CD8-positive, alpha-beta memory T cell (primary cell): ENCODE data around the gene ADM. TPM values are rescaled to one million over a fixed set of nuclear protein-coding genes. Genes with fewer than 3 reads are reported as not detected.
A peak's percentile ranks its signal among the peaks of the same experiment; 100 is the strongest.
"Not testable (repeated sequence)": the region's sequence is repeated elsewhere in the genome, so short reads cannot be mapped to it uniquely, and the experiment has no call there.

Experiments
- CTCF ChIA-PET: fragments of 350-600 bp; sonication (Branson Sonifier 250); formaldehyde crosslinking; loops from one replicate; lab custom pipeline; 2021; ENCODE audit warnings: antibody characterized with exemption; lab: Charles Lee
- POLR2A ChIA-PET: fragments of 350-600 bp; sonication (Branson Sonifier 250); formaldehyde crosslinking; loops from one replicate; lab custom pipeline; 2021; ENCODE audit warnings: antibody characterized with exemption; lab: Charles Lee
- DNase-seq, 5 donors: peaks; one replicate each; pipeline versions ENCODE4 v3.0.0 to v3.0.0-alpha.2; 2020 to 2022; ENCODE audit warnings: mixed read lengths in 1 of 5
- H3K27ac ChIP-seq: one replicate; pipeline ENCODE4 v1.7.0; 2013; ENCODE audit warnings: low read depth, mild to moderate bottlenecking, low read length, moderate library complexity
- H3K27me3 ChIP-seq: 2 replicates; pipeline ENCODE4 v1.7.0; 2013; ENCODE audit warnings: low read length, mild to moderate bottlenecking; ENCODE audit not compliant: insufficient read depth, poor library complexity, severe bottlenecking
- H3K36me3 ChIP-seq: 2 replicates; pipeline ENCODE4 v1.7.0; 2013; ENCODE audit warnings: mild to moderate bottlenecking, low read length, moderate library complexity; ENCODE audit not compliant: insufficient read depth
- H3K4me1 ChIP-seq: 2 replicates; pipeline ENCODE4 v1.7.0; 2013; ENCODE audit warnings: mild to moderate bottlenecking, low read length, moderate library complexity; ENCODE audit not compliant: insufficient read depth
- H3K4me3 ChIP-seq: 2 replicates; pipeline ENCODE4 v1.7.0; 2013; ENCODE audit warnings: mild to moderate bottlenecking, low read length
- H3K9me3 ChIP-seq: 2 replicates; pipeline ENCODE4 v1.7.0; 2013; ENCODE audit warnings: mild to moderate bottlenecking, low read length
- H3K27ac Mint-ChIP-seq, 8 donors: one replicate each; pipeline ENCODE4 v1.8.0; 2020 to 2021; ENCODE audit warnings: mixed read lengths in 8 of 8, mild to moderate bottlenecking in 6 of 8, inconsistent platforms in 3 of 8, moderate library complexity in 3 of 8
- H3K27me3 Mint-ChIP-seq, 2 donors: one replicate each; pipeline ENCODE4 v1.8.0; 2020 to 2021; ENCODE audit warnings: mixed read lengths in 2 of 2, mild to moderate bottlenecking in 1 of 2, moderate library complexity in 1 of 2
- H3K36me3 Mint-ChIP-seq, 3 donors: one replicate each; pipeline ENCODE4 v1.8.0; 2020 to 2021; ENCODE audit warnings: mixed read lengths in 3 of 3, inconsistent platforms in 1 of 3, mild to moderate bottlenecking in 1 of 3
- H3K4me1 Mint-ChIP-seq, 3 donors: one replicate each; pipeline ENCODE4 v1.8.0; 2020 to 2021; ENCODE audit warnings: mixed read lengths in 3 of 3, inconsistent platforms in 1 of 3, mild to moderate bottlenecking in 1 of 3
- H3K4me3 Mint-ChIP-seq, 7 donors: one replicate each; pipeline ENCODE4 v1.8.0; 2020 to 2021; ENCODE audit warnings: mixed read lengths in 7 of 7, mild to moderate bottlenecking in 6 of 7, moderate library complexity in 4 of 7, inconsistent platforms in 2 of 7
- H3K9me3 Mint-ChIP-seq, 5 donors: one replicate each; pipeline ENCODE4 v1.8.0; 2020 to 2022; ENCODE audit warnings: mixed read lengths in 5 of 5, mild to moderate bottlenecking in 3 of 5, moderate library complexity in 2 of 5, inconsistent platforms in 1 of 5
- polyA plus RNA-seq: library from polyadenylated mRNA; unstranded; fragments of 300-500 nt; fragmentation: Illumina TruSeq; gene quantifications from one replicate; pipeline ENCODE4 v1.2.3, GENCODE V29; 2021
- total RNA-seq, 2 experiments: library from RNA; stranded (reverse); gene quantifications; one replicate each; pipeline ENCODE4 v1.2.3, GENCODE V29; 2021

Gene ADM, protein sequence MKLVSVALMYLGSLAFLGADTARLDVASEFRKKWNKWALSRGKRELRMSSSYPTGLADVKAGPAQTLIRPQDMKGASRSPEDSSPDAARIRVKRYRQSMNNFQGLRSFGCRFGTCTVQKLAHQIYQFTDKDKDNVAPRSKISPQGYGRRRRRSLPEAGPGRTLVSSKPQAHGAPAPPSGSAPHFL
- total RNA-seq, result under 1 TPM; 0.24 to 0.64 TPM
- polyA plus RNA-seq, result 0.16 TPM

DNA sequence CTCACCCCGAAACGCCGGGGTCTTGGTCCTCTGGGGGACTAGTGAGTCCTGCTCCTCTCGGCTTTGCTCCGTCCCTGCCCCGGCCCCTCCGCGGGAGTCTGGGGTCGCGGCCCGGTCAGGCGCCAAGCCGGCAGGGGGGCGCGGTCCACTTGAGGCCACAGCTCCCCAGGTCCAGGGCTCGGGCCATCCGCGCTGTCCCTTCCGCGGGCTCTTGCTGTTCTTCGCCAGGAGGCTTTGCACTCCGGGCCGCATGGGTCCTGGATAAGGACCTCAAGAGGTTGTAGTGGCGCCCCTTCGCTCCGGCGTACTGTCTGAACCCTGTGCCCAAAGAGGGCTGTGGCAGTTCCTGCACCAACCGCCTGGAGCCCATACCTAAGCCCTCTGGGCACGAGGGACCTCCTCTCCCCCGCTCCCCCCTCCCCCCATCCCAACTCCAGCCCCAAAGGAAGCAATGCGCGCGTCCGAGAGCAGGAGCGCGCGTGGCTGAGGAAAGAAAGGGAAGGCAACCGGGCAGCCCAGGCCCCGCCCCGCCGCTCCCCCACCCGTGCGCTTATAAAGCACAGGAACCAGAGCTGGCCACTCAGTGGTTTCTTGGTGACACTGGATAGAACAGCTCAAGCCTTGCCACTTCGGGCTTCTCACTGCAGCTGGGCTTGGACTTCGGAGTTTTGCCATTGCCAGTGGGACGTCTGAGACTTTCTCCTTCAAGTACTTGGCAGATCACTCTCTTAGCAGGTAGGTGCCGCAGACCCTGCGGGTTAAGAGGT is at the start of gene ADM:
ADM (plus strand) TSS at position 579 of the 767 bp plus-strand sequence. CDS start 628 bp downstream, outside the sequence.
- H3K4me1 Mint-ChIP-seq, result peaks cover 38 to 57% (median 57%) of the 10 kb centered on the region in 3 donors
- peak within 1 kb of the TSS; percentile 97 to 100 (median 99) for H3K4me3 Mint-ChIP-seq
- H3K4me1 ChIP-seq, result peaks cover 53% of the 10 kb centered on the region
- peaks cover 30% of the 10 kb centered on the region for H3K27me3 ChIP-seq
- ChIA-PET POLR2A (interaction anchor here (1.3 to 1.7 kb wide), 4 partner anchors 7 to 844 kb away, joined by 3 to 6 read pairs (median 4); partner anchors contain the start of gene ZNF143), CTCF (interaction anchor here (0.6 to 7.2 kb wide), 10 partner anchors 13 to 545 kb away, joined by 3 to 61 read pairs (median 4); no protein-coding TSS in a partner anchor)
- H3K4me3 ChIP-seq, result peak within 1 kb of the TSS; percentile 93
- DNase-seq, result peak in 2 of 5 donors; percentile 33 to 63
- H3K36me3 Mint-ChIP-seq, result peaks cover 0 to 14% (median 0%) of the 10 kb centered on the region in 3 donors
- H3K9me3 Mint-ChIP-seq, result no peaks in the 10 kb centered on the region
- H3K27me3 Mint-ChIP-seq, result peaks cover 11 to 18% of the 10 kb centered on the region in 2 donors
- no peaks in the 10 kb centered on the region for H3K36me3 ChIP-seq
- H3K9me3 ChIP-seq, result no peaks in the 10 kb centered on the region
- H3K27ac Mint-ChIP-seq, result peak within 1 kb of the TSS; percentile 63 to 99 (median 96)
- no peak within 1 kb of the TSS for H3K27ac ChIP-seq

DNA sequence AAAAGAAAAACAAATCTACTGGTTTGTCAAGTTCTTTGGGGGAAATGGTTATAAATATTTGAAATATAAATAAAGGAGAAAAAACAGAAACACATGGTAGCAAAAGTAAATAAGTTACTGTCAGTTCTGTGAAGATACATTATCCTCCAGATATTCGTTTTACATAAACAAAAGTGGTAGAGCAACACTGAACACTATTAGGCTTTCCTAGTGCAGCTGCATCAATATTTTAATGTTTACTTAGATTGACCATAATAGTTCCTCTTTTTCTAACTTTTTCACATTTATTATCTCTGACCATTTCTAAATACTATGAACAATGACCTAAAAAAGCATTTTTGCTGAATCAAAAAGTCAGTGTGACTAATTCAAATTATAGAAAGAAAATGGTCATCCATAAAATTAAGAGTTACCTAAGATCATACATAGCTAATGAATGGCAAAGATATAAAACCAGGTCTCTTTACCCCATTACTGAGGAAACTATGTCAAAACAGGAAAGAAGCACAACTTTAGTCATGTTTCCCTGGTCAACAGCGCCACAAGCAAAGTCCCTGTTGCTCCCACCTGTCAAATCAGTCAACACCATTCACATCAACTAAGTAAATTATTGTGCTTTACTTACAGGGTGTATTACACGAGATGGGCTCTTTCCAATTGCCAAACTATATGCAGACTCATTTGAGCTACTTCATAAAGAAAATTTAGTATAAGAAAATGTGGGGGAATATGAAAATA is 49.3 kb upstream of the ADM start:
- Mint-ChIP-seq H3K27ac (no peak overlapping the region), H3K9me3 (no peaks in the 10 kb centered on the region), H3K4me3 (no peak overlapping the region), H3K27me3 (no peaks in the 10 kb centered on the region), H3K4me1 (peaks cover 2 to 14% (median 7%) of the 10 kb centered on the region in 3 donors), H3K36me3 (no peaks in the 10 kb centered on the region)
- H3K27me3 ChIP-seq, result no peaks in the 10 kb centered on the region
- H3K4me1 ChIP-seq, result no peaks in the 10 kb centered on the region
- no peak overlapping the region for H3K27ac ChIP-seq
- H3K9me3 ChIP-seq, result no peaks in the 10 kb centered on the region
- H3K36me3 ChIP-seq, result no peaks in the 10 kb centered on the region
- ChIA-PET CTCF (no interaction called here), POLR2A (no interaction called here)
- DNase-seq, result no peak
- H3K4me3 ChIP-seq, result no peak overlapping the region

DNA sequence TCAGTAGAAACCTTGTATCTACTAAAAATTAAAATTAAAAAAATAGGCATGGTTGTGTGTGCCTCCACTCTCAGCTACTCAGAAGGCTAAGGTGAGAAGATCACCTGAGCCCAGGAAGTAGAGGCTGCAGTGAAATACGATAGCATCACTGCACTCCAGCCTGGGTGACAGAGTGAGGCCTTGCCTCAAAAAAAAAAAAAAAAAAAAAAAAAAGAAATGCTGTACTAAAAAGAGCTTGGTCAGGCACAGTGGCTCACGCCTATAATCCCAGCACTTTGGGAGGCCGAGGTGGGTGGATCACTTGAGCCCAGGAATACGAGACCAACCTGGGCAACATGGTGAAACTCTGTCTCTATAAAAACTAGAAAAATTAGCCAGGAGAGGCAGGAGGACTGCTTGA is 47.4 kb upstream of the ADM start:
- Histone ChIP-seq H3K9me3 (no peaks in the 10 kb centered on the region), H3K4me1 (no peaks in the 10 kb centered on the region), H3K27ac (no peak overlapping the region), H3K27me3 (no peaks in the 10 kb centered on the region), H3K36me3 (no peaks in the 10 kb centered on the region), H3K4me3 (no peak overlapping the region)
- ChIA-PET CTCF (interaction anchor here (0.6 kb wide), 1 partner anchor 1831 kb away, joined by 3 read pairs; no protein-coding TSS in a partner anchor), POLR2A (no interaction called here)
- H3K36me3 Mint-ChIP-seq, result no peaks in the 10 kb centered on the region
- H3K4me1 Mint-ChIP-seq, result peaks cover 2 to 17% (median 7%) of the 10 kb centered on the region in 3 donors
- no peak for DNase-seq
- H3K9me3 Mint-ChIP-seq, result no peaks in the 10 kb centered on the region
- H3K4me3 Mint-ChIP-seq, result no peak overlapping the region
- no peak overlapping the region for H3K27ac Mint-ChIP-seq
- no peaks in the 10 kb centered on the region for H3K27me3 Mint-ChIP-seq

DNA sequence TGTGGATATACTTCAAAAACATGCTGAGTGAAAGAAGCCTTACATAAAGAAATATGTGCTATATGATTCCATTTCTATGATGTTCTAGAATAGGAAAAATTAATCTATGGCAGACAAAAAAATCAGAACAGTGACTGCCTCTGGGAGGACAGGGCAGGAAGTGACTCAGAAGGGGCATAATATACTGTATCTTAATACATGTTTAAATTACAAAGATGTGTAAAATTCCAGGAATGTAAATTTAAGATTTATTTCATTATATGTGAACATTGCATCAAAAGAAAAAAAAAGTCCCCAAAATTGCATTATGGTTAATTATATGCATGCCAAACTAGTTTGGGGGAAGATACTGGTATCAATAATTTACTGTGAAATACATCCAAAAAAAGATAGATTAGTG is 43.1 kb upstream of the ADM start:
- POLR2A ChIA-PET, result no interaction called here
- DNase-seq, result no peak
- no peaks in the 10 kb centered on the region for H3K4me1 ChIP-seq

DNA sequence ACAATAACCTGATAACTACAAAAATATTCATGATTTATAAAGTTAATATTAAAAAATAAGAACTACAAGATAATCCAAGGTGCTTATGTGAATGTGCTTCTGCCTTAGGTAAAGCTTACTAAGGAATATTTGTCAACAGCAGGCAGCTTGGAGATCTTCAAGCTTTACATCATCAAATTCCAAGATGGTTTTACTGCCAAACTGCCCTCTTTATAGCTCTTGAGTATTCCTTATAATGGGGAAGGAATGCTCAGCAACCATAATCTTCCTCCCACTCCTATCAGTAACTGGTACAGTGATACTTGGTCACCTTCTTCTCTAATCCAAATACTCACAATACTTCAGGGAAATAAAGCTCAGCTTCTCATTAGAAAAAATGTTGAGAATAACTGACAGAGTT is 40.9 kb upstream of the ADM start:
- Mint-ChIP-seq H3K9me3 (no peaks in the 10 kb centered on the region), H3K27me3 (no peaks in the 10 kb centered on the region), H3K27ac (no peak overlapping the region), H3K4me3 (no peak overlapping the region), H3K36me3 (peaks cover 0 to 4% (median 0%) of the 10 kb centered on the region in 3 donors), H3K4me1 (peaks cover 0 to 6% (median 0%) of the 10 kb centered on the region in 3 donors)
- CTCF ChIA-PET, result no interaction called here
- POLR2A ChIA-PET, result no interaction called here
- Histone ChIP-seq H3K27me3 (no peaks in the 10 kb centered on the region), H3K9me3 (no peaks in the 10 kb centered on the region), H3K36me3 (no peaks in the 10 kb centered on the region), H3K4me3 (no peak overlapping the region), H3K27ac (no peak overlapping the region), H3K4me1 (no peaks in the 10 kb centered on the region)
- no peak for DNase-seq

More for the DNA sequence above, 43.1 kb upstream of the ADM start:
- H3K9me3 ChIP-seq, result no peaks in the 10 kb centered on the region
- no peaks in the 10 kb centered on the region for H3K27me3 Mint-ChIP-seq
- no peak overlapping the region for H3K27ac ChIP-seq
- CTCF ChIA-PET, result no interaction called here
- peaks cover 0 to 10% (median 0%) of the 10 kb centered on the region in 3 donors for H3K4me1 Mint-ChIP-seq
- no peaks in the 10 kb centered on the region for H3K27me3 ChIP-seq
- H3K36me3 Mint-ChIP-seq, result peaks cover 0 to 4% (median 0%) of the 10 kb centered on the region in 3 donors
- no peak overlapping the region for H3K4me3 ChIP-seq
- H3K27ac Mint-ChIP-seq, result no peak overlapping the region
- no peaks in the 10 kb centered on the region for H3K9me3 Mint-ChIP-seq
- no peak overlapping the region for H3K4me3 Mint-ChIP-seq
- H3K36me3 ChIP-seq, result no peaks in the 10 kb centered on the region

DNA sequence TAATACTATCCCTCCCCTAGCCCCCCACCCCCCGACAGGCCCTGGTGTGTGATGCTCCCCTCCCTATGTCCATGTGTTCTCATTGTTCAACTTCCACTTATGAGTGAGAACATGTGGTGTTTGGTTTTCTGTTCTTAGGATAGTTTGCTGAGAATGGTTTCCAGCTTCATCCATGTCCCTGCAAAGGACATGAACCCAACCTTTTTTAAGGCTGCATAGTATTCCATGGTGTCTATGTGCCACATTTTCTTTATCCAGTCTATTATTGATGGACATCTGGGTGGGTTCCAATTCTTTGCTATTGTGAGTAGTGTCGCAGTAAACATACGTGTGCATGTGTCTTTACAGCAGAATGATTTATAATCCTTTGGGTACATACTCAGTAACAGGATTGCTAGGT is 40.2 kb upstream of the ADM start:
- H3K36me3 Mint-ChIP-seq, H3K27ac Mint-ChIP-seq, H3K9me3 ChIP-seq, DNase-seq, H3K4me3 Mint-ChIP-seq, H3K4me1 Mint-ChIP-seq, H3K4me1 ChIP-seq, H3K27me3 ChIP-seq, H3K9me3 Mint-ChIP-seq, H3K4me3 ChIP-seq, CTCF ChIA-PET, H3K27ac ChIP-seq, H3K36me3 ChIP-seq, H3K27me3 Mint-ChIP-seq: not testable (repeated sequence)
- POLR2A ChIA-PET, result interaction anchor here (0.5 kb wide), 1 partner anchor 20 kb away, joined by 3 read pairs; no protein-coding TSS in a partner anchor

DNA sequence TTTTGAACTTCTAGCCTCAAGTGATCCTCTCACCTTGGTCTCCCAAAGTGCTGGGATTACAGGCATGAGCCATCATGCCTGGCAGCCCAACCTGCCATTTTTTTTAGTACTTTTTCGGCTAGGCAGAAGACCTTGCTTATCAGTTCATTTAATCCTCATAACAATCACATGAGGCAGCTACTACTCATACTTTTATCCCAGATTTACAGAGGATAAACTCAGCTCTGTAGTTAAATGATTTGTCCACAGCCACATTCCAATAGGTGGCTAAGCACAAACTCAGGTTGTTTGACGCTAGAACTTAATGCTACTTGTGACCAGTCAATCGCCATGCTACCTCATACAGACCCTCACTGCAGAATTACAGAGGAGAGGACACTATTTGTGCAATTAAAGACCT is 38.9 kb upstream of the ADM start:
- CTCF ChIA-PET, result interaction anchor here (0.8 to 1.4 kb wide), 2 partner anchors 12 to 21 kb away, joined by 3 read pairs; no protein-coding TSS in a partner anchor
- no peaks in the 10 kb centered on the region for H3K27me3 Mint-ChIP-seq

More for the DNA sequence above, 38.9 kb upstream of the ADM start:
- Mint-ChIP-seq H3K4me1 (peaks cover 0 to 3% (median 0%) of the 10 kb centered on the region in 3 donors), H3K36me3 (peaks cover 0 to 7% (median 0%) of the 10 kb centered on the region in 3 donors), H3K4me3 (no peak overlapping the region), H3K9me3 (no peaks in the 10 kb centered on the region), H3K27ac (no peak overlapping the region)
- H3K4me1 ChIP-seq, result no peaks in the 10 kb centered on the region
- no peak for DNase-seq
- H3K27ac ChIP-seq, result no peak overlapping the region
- H3K27me3 ChIP-seq, result no peaks in the 10 kb centered on the region
- H3K4me3 ChIP-seq, result no peak overlapping the region
- POLR2A ChIA-PET, result no interaction called here
- no peaks in the 10 kb centered on the region for H3K9me3 ChIP-seq
- no peaks in the 10 kb centered on the region for H3K36me3 ChIP-seq
